ENCODE data around the gene DIO3.

The DIO3 gene

GRCh38 chr14:101534198-101534597 is 27.1 kb upstream of the DIO3 start:
- in situ Hi-C loops (cut with HindIII; ENCODE audit: low sequenced_read_pairs): no loop called here
- no peak for TF ChIP-seq CTCF (IDR thresholded peaks at IDR 0.05; ENCODE audit: low read depth, low read length)
- DNase-seq (ENCODE audit: low read depth, low spot score): no peak
- no peak overlapping the region for H3K4me3 ChIP-seq (ENCODE audit: low read depth, low read length)

GRCh38 chr14:101535232-101535631 is 26.1 kb upstream of the DIO3 start:
- in situ Hi-C loops (cut with HindIII; ENCODE audit: low sequenced_read_pairs): no loop called here
- no peak for TF ChIP-seq CTCF (IDR thresholded peaks at IDR 0.05; ENCODE audit: low read depth, low read length)
- no peak overlapping the region for H3K4me3 ChIP-seq (ENCODE audit: low read depth, low read length)

GRCh38 chr14:101535701-101536207 is 25.5 kb upstream of the DIO3 start:
- H3K4me3 ChIP-seq (ENCODE audit: low read depth, low read length): no peak overlapping the region
- DNase-seq (ENCODE audit: low read depth, low spot score): no peak
- no peak for TF ChIP-seq CTCF (IDR thresholded peaks at IDR 0.05; ENCODE audit: low read depth, low read length)
- in situ Hi-C loops (cut with HindIII; ENCODE audit: low sequenced_read_pairs): no loop called here

More at GRCh38 chr14:101535232-101535631, 26.1 kb upstream of the DIO3 start:
- no peak for DNase-seq (ENCODE audit: low read depth, low spot score)

GRCh38 chr14:101537286-101537685 is 24.0 kb upstream of the DIO3 start:
- in situ Hi-C loops (cut with HindIII; ENCODE audit: low sequenced_read_pairs): no loop called here
- no peak for DNase-seq (ENCODE audit: low read depth, low spot score)
- TF ChIP-seq CTCF (IDR thresholded peaks at IDR 0.05; ENCODE audit: low read depth, low read length): no peak

GRCh38 chr14:101538878-101539277 is 22.4 kb upstream of the DIO3 start:
- no peak for DNase-seq (ENCODE audit: low read depth, low spot score)
- no peak overlapping the region for H3K4me3 ChIP-seq (ENCODE audit: low read depth, low read length)
- no peak for TF ChIP-seq CTCF (IDR thresholded peaks at IDR 0.05; ENCODE audit: low read depth, low read length)
- in situ Hi-C loops (cut with HindIII; ENCODE audit: low sequenced_read_pairs): no loop called here

More at GRCh38 chr14:101537286-101537685, 24.0 kb upstream of the DIO3 start:
- no peak overlapping the region for H3K4me3 ChIP-seq (ENCODE audit: low read depth, low read length)

- DNase-seq (ENCODE audit: low read depth, low spot score): no peak
- in situ Hi-C loops (cut with HindIII; ENCODE audit: low sequenced_read_pairs): no loop called here
- TF ChIP-seq CTCF (IDR thresholded peaks at IDR 0.05; ENCODE audit: low read depth, low read length): no peak
- H3K4me3 ChIP-seq (ENCODE audit: low read depth, low read length): no peak overlapping the region
Measured at GRCh38 chr14:101539880-101540279, 21.4 kb upstream of the DIO3 start.

All from astrocyte of the spinal cord (primary cell).